ENCODE data around the gene AFAP1L2. TPM values are rescaled to one million over a fixed set of nuclear protein-coding genes. Genes with fewer than 3 reads are reported as not detected.

Gene AFAP1L2
- total and polyA plus RNA-seq, 9 of the 15 experiments (the other 6 are each of a cell fraction or from before 2014, with no cell fraction given), result 0.07 TPM; not detected in 8

GRCh38 chr10:114436941-114437340, 32.6 kb upstream of the AFAP1L2 start:
- no peak overlapping the region for H3K27ac ChIP-seq (ENCODE audit: extremely low read depth, low read depth, low read length)
- no peak for ATAC-seq
- DNase-seq (ENCODE audit: extremely low read depth in 1 of 4, low spot score in 3 of 4), result no peak
- H3K9ac ChIP-seq (ENCODE audit: insufficient read depth in 1 of 2, low read depth in 2 of 2, low read length in 2 of 2), result no peak overlapping the region
- CTCF ChIA-PET (ENCODE audit: low intra/inter-chr PET ratio), result no interaction called here
- no peaks in the 10 kb centered on the region for H3K36me3 ChIP-seq (ENCODE audit: control insufficient read depth, insufficient read depth, low read length)
- no peak overlapping the region for H3K4me2 ChIP-seq (ENCODE audit: insufficient read depth, low read length)
- 0% methylated on average over 2 of the region's 2 CpGs for WGBS (ENCODE audit: insufficient coverage, low coverage, missing lambda C conversion rate)
- H4K20me1 ChIP-seq (replicated peaks; ENCODE audit: control insufficient read depth, insufficient read depth, low read length), result no peaks in the 10 kb centered on the region
- H3K79me2 ChIP-seq (ENCODE audit: control insufficient read depth, insufficient read depth, low read length), result no peaks in the 10 kb centered on the region
- TF ChIP-seq MYC (IDR thresholded peaks at IDR 0.05; ENCODE audit: low read depth, low read length) (no peak), MYC (CRISPR knock-in tag; IDR thresholded peaks at IDR 0.05; ENCODE audit: borderline replicate concordance, low read depth) (no peak)
- in situ Hi-C loops (cut with MboI) (no loop called here), intact Hi-C loops (cut with micrococcal nuclease) (loop anchor here (2.0 kb wide), 1 partner anchor 132 kb away; no protein-coding TSS in a partner anchor)
- no peaks in the 10 kb centered on the region for H3K9me1 ChIP-seq (ENCODE audit: control insufficient read depth, insufficient read depth, low read length)
- POLR2A ChIA-PET, result no interaction called here
- H3K4me1 ChIP-seq (replicated peaks in 1 of 2; ENCODE audit: control insufficient read depth in 2 of 2, insufficient read depth in 2 of 2, low read length in 2 of 2), result no peaks in the 10 kb centered on the region
- no TSS peak for BruUV-seq (replicated peaks)
- H3K27me3 ChIP-seq (ENCODE audit: control insufficient read depth in 2 of 2, insufficient read depth in 2 of 2, low read length in 2 of 2), result peaks cover 0 to 4% of the 10 kb centered on the region in 2 experiments; a peak in 2 of 5 replicates
- no peak for FAIRE-seq
- H3K9me3 ChIP-seq (replicated peaks; ENCODE audit: control insufficient read depth, insufficient read depth, low read depth, low read length), result no peaks in the 10 kb centered on the region
- no peak overlapping the region for H3K4me3 ChIP-seq
- H2AFZ ChIP-seq (ENCODE audit: low read depth, low read length), result no peak overlapping the region

GRCh38 chr10:114432566-114433093, 28.3 kb upstream of the AFAP1L2 start:
- peaks cover 0 to 29% of the 10 kb centered on the region in 2 experiments; a peak in 3 of 5 replicates for H3K27me3 ChIP-seq (ENCODE audit: control insufficient read depth in 2 of 2, insufficient read depth in 2 of 2, low read length in 2 of 2)
- FAIRE-seq (no peak), ATAC-seq (no peak), DNase-seq (ENCODE audit: extremely low read depth in 1 of 4, low spot score in 3 of 4) (no peak)
- BruUV-seq (replicated peaks), result no TSS peak
- H3K36me3 ChIP-seq (ENCODE audit: control insufficient read depth, insufficient read depth, low read length), result no peaks in the 10 kb centered on the region
- no peak overlapping the region for H2AFZ ChIP-seq (ENCODE audit: low read depth, low read length)
- no peak overlapping the region for H3K9ac ChIP-seq (ENCODE audit: insufficient read depth in 1 of 2, low read depth in 2 of 2, low read length in 2 of 2)
- in situ Hi-C loops (cut with MboI) (no loop called here), intact Hi-C loops (cut with micrococcal nuclease) (no loop called here)
- H3K27ac ChIP-seq (ENCODE audit: extremely low read depth, low read depth, low read length), result no peak overlapping the region
- WGBS (ENCODE audit: insufficient coverage, low coverage, missing lambda C conversion rate), result 4% methylated on average over 4 of the region's 4 CpGs
- H3K4me3 ChIP-seq, result no peak overlapping the region
- no peak overlapping the region for H3K4me2 ChIP-seq (ENCODE audit: insufficient read depth, low read length)
- no peak for TF ChIP-seq SMAD3 (CRISPR knock-in tag; conservative IDR thresholded peaks at IDR 0.05)
- no peak for TF ChIP-seq NR4A1 (CRISPR knock-in tag; IDR thresholded peaks at IDR 0.05)
- no peak for TF ChIP-seq NR4A1 (tag; IDR thresholded peaks at IDR 0.05)
- no peak for TF ChIP-seq PRMT5 (CRISPR knock-in tag; IDR thresholded peaks at IDR 0.05)
- TF ChIP-seq GATAD2A (IDR thresholded peaks at IDR 0.05), result no peak
- no peak for TF ChIP-seq RBM39 (optimal IDR thresholded peaks at IDR 0.05; ENCODE audit: low read depth, low read length)
- no peak for TF ChIP-seq RB1 (IDR thresholded peaks at IDR 0.05; ENCODE audit: low read depth)
- H3K9me1 ChIP-seq (ENCODE audit: control insufficient read depth, insufficient read depth, low read length), result no peaks in the 10 kb centered on the region
- POLR2A ChIA-PET, result no interaction called here
- no peaks in the 10 kb centered on the region for H3K9me3 ChIP-seq (replicated peaks; ENCODE audit: control insufficient read depth, insufficient read depth, low read depth, low read length)
- no peaks in the 10 kb centered on the region for H4K20me1 ChIP-seq (replicated peaks; ENCODE audit: control insufficient read depth, insufficient read depth, low read length)
- no peaks in the 10 kb centered on the region for H3K79me2 ChIP-seq (ENCODE audit: control insufficient read depth, insufficient read depth, low read length)
- CTCF ChIA-PET (ENCODE audit: low intra/inter-chr PET ratio), result no interaction called here
- no peaks in the 10 kb centered on the region; a peak in 1 of 5 replicates for H3K4me1 ChIP-seq (replicated peaks in 1 of 2; ENCODE audit: control insufficient read depth in 2 of 2, insufficient read depth in 2 of 2, low read length in 2 of 2)

All from K562 (cell line).